SK-N-MC (cell line): Measurements from ENCODE around the gene ABCB6.

Experiments
- EZH2 ChIP-seq: fragments of 200-600 bp; sonication (generic); IDR thresholded peaks from one replicate; pipeline ENCODE4 v1.6.1; 2017; ENCODE audit warnings: antibody characterized with exemption
- POLR2AphosphoS5 ChIP-seq: IDR thresholded peaks from 2 replicates; pipeline ENCODE4 v1.6.1; 2012; ENCODE audit warnings: mild to moderate bottlenecking, low read depth, low read length, borderline replicate concordance

GRCh38 chr2:219205165-219205538, 13.6 kb downstream of the ABCB6 start:
- TF ChIP-seq POLR2AphosphoS5 (no peak), EZH2 (no peak)
